ENCODE data around the gene MAP4K4. TPM values are rescaled to one million over a fixed set of nuclear protein-coding genes. Genes with fewer than 3 reads are reported as not detected.

The MAP4K4 gene
- total RNA-seq, 1 donor from 2014 or later = 48.0 TPM

DNA sequence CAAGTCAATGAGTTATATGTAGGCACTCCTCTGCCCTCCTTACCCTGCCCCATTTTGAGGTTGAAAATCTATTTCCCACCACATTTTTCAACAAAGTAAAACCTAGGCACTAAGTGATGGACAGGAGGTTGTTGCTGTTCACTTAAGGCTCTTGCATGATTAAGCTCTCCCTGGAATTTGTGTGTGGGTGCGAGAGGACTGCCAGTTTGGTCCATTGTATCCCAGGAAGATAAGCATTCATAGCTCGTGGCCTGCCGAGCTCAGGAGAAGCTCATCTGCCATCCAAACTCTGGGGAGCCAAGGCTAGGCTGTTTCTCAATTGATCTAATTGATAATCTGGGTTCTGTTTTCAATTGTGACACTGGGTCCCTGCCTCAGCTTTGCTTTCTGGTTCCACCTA is 4.7 kb upstream of the MAP4K4 start:
- Histone ChIP-seq H3K9me3 (no peaks in the 10 kb centered on the region), H3K27me3 (no peaks in the 10 kb centered on the region), H3K4me3 (no peak overlapping the region), H3K4me1 (no peaks in the 10 kb centered on the region), H3K27ac (no peak overlapping the region), H3K36me3 (no peaks in the 10 kb centered on the region)
- TF ChIP-seq, protein P1, sequence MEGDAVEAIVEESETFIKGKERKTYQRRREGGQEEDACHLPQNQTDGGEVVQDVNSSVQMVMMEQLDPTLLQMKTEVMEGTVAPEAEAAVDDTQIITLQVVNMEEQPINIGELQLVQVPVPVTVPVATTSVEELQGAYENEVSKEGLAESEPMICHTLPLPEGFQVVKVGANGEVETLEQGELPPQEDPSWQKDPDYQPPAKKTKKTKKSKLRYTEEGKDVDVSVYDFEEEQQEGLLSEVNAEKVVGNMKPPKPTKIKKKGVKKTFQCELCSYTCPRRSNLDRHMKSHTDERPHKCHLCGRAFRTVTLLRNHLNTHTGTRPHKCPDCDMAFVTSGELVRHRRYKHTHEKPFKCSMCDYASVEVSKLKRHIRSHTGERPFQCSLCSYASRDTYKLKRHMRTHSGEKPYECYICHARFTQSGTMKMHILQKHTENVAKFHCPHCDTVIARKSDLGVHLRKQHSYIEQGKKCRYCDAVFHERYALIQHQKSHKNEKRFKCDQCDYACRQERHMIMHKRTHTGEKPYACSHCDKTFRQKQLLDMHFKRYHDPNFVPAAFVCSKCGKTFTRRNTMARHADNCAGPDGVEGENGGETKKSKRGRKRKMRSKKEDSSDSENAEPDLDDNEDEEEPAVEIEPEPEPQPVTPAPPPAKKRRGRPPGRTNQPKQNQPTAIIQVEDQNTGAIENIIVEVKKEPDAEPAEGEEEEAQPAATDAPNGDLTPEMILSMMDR (IDR thresholded peaks at IDR 0.05) = no peak
- intact Hi-C loops (cut with DNase I) = no loop called here
- DNase-seq (ENCODE audit: low spot score in 2 of 2) = no peak

DNA sequence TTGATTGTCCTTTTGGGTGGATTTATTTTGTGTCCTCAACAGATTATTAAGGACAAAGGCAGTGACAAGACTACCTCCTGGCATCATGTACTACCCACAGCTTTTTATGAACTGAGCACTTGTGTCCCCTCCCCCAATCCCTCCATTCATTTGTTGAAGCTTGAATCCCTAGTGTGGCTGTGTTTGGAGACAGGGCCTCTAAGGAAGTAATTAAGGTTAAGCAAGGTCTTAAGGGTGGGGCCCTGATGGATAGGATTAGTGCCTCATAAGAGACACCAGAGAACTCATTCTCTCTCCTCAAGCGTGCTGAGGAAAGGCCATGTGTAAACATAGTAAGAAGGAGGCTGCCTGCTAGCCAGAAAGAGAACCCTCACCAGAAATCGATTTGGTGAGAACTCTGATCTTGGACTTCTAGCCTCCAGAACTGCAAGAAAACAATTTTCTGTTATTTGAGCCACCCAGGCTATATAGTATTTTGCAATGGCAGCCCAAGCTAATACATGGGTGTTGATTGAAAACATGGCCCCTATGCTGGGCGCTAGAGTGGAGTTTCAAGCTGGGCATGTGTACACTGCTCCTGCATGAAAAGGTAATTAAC is 3.4 kb upstream of the MAP4K4 start:
- Histone ChIP-seq H3K4me1 (no peaks in the 10 kb centered on the region), H3K9me3 (no peaks in the 10 kb centered on the region), H3K27me3 (no peaks in the 10 kb centered on the region), H3K4me3 (no peak overlapping the region), H3K36me3 (no peaks in the 10 kb centered on the region), H3K27ac (no peak overlapping the region)
- intact Hi-C loops (cut with DNase I) = no loop called here
- no peak for DNase-seq (ENCODE audit: low spot score in 2 of 2)
- TF ChIP-seq, protein P1 (IDR thresholded peaks at IDR 0.05) = no peak

DNA sequence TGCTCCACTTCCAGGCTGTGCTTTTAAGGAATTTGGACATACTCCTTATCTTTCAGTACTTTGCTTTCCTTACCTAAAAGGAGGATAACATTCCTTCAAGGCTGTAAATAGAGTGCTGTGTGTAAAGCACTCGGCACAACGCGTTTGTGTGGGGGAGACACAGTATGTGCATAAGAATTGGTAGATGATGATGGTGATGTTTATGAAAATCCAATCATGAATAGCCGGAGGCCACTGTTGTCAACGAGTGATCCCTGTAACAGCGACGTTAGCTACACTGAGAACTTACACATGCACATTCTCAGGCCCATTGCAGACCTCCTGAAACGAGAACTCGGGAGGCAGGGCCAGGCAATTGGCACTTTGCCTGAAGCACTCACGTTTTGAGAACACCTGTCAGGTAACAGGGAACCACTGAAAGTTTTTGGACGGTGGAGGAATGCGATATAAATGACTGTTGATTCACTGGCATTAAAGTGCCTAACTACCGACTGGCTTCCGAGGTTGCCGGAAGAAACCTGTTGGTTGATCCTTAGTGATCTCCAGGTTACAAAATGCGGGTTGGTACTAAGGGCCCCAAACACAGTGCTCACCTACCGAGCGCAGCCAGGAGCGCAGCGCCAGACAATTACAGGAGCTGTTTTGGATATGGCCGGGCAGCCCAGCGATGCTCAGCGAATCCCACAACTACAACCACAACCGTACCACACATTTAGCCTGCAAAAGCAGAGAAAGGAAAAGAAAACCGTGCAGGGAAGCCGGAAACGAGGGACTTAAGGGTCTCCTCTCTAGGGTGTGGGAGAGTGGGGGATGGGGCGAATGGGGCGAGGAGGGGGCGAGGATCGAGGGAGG is 1.0 kb upstream of the MAP4K4 start:
- Histone ChIP-seq H3K27ac (peak overlapping the region; percentile 88 to 90), H3K27me3 (no peaks in the 10 kb centered on the region), H3K36me3 (no peaks in the 10 kb centered on the region), H3K4me3 (peak overlapping the region; percentile 79 to 90), H3K4me1 (peaks cover 0 to 13% of the 10 kb centered on the region in 2 donors), H3K9me3 (no peaks in the 10 kb centered on the region)
- DNase-seq (ENCODE audit: low spot score in 2 of 2) = peak in 1 of 2 donors; percentile 70
- intact Hi-C loops (cut with DNase I) = loop anchor here (2.0 to 5.0 kb wide), 4 partner anchors 39 to 179 kb away; no protein-coding TSS in a partner anchor
- TF ChIP-seq, protein P1 (IDR thresholded peaks at IDR 0.05) = no peak

DNA sequence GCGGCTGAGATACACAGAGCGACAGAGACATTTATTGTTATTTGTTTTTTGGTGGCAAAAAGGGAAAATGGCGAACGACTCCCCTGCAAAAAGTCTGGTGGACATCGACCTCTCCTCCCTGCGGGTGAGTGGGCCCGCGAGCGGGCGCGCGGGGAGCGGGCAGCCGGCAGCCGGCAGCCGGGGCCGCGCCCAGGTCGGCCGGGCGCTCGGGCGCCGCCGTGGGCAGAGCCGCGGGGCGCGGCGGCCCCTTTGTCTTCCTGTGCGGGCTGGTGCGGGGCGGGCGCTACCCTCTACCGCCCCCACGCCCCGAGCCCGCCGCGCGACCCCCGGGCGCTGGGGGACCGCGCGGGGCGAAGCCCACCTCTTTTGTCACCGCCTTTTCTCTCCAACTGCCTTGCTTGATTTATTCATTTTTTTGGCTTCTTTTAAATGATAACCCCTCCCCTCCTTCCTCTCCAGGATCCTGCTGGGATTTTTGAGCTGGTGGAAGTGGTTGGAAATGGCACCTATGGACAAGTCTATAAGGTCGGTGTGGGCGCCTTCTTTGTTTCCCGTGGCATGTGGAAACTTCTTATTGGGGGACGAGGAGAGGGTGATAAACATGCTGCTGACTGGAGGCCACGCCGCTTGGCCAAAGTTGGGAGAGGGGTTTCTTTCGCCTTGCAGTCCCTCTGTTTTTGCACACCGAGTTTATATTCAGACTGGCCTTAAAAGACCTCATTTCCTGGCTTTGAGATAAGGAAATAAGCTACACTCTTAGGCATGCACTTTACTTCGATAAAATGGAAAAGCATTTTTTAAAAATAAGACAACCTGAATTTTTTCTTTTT is 722 bp downstream of the MAP4K4 start:
- H3K4me3 ChIP-seq = peak overlapping the region; percentile 79 to 90
- peaks cover 0 to 20% of the 10 kb centered on the region in 2 donors for H3K4me1 ChIP-seq
- intact Hi-C loops (cut with DNase I) = loop anchor here (2.0 to 5.0 kb wide), 5 partner anchors 39 to 181 kb away; no protein-coding TSS in a partner anchor
- no peaks in the 10 kb centered on the region for H3K27me3 ChIP-seq
- H3K27ac ChIP-seq = peak overlapping the region; percentile 73 to 83
- TF ChIP-seq, protein P1 (IDR thresholded peaks at IDR 0.05) = peak in 1 of 3 experiments; percentile 7
- H3K36me3 ChIP-seq = no peaks in the 10 kb centered on the region
- H3K9me3 ChIP-seq = no peaks in the 10 kb centered on the region
- no peak for DNase-seq (ENCODE audit: low spot score in 2 of 2)
